ENCODE data around the gene RECQL.

DNA sequence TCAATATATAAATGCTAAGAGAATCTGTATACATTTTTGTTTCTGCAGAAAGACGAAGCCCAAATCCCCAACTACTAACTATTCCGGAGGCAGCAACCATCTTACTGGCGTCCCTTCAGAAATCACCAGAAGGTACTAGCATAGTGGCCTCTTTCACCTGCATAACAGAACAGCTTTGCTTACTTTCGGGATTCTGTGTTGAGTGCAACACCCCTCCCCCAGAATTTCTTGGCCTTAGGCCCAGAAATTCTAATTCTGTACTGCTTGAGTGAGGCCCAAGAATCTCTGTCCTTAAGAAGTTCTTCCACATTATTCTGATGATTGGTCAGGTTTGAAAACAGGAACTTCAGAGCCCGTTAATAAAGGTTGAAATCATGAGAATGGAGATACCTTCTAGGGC lies 27.5 kb upstream of the RECQL start:
- TF ChIP-seq POLR2AphosphoS5 (IDR thresholded peaks at IDR 0.05; ENCODE audit: low read depth, low read length) (no peak), EGR1 (IDR thresholded peaks at IDR 0.05; ENCODE audit: low read depth) (no peak), SP1 (IDR thresholded peaks at IDR 0.05; ENCODE audit: low read depth) (no peak), EZH2 (IDR thresholded peaks at IDR 0.05) (no peak), EZH2phosphoT487 (IDR thresholded peaks at IDR 0.05; ENCODE audit: borderline replicate concordance) (no peak), POLR2A (IDR thresholded peaks at IDR 0.05; ENCODE audit: borderline replicate concordance, extremely low read depth, insufficient read depth, insufficient read length) (no peak), RAD21 (IDR thresholded peaks at IDR 0.05; ENCODE audit: low read depth) (no peak), CEBPB (IDR thresholded peaks at IDR 0.05; ENCODE audit: low read depth) (no peak), ZNF274 (IDR thresholded peaks at IDR 0.05; ENCODE audit: low read depth, low read length) (no peak), JUND (IDR thresholded peaks at IDR 0.05) (no peak)
- TF ChIP-seq, protein P1, sequence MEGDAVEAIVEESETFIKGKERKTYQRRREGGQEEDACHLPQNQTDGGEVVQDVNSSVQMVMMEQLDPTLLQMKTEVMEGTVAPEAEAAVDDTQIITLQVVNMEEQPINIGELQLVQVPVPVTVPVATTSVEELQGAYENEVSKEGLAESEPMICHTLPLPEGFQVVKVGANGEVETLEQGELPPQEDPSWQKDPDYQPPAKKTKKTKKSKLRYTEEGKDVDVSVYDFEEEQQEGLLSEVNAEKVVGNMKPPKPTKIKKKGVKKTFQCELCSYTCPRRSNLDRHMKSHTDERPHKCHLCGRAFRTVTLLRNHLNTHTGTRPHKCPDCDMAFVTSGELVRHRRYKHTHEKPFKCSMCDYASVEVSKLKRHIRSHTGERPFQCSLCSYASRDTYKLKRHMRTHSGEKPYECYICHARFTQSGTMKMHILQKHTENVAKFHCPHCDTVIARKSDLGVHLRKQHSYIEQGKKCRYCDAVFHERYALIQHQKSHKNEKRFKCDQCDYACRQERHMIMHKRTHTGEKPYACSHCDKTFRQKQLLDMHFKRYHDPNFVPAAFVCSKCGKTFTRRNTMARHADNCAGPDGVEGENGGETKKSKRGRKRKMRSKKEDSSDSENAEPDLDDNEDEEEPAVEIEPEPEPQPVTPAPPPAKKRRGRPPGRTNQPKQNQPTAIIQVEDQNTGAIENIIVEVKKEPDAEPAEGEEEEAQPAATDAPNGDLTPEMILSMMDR (IDR thresholded peaks at IDR 0.05 in 2 of 3, conservative IDR thresholded peaks at IDR 0.05 in 1 of 3; ENCODE audit: borderline replicate concordance in 1 of 3, insufficient read depth in 1 of 3, low read depth in 2 of 3, low read length in 2 of 3) = no peak
- TF ChIP-seq, protein P2, sequence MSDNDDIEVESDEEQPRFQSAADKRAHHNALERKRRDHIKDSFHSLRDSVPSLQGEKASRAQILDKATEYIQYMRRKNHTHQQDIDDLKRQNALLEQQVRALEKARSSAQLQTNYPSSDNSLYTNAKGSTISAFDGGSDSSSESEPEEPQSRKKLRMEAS (IDR thresholded peaks at IDR 0.05) = no peak
- TF ChIP-seq, protein P3, sequence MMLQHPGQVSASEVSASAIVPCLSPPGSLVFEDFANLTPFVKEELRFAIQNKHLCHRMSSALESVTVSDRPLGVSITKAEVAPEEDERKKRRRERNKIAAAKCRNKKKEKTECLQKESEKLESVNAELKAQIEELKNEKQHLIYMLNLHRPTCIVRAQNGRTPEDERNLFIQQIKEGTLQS (IDR thresholded peaks at IDR 0.05) = no peak
- TF ChIP-seq, protein P4, sequence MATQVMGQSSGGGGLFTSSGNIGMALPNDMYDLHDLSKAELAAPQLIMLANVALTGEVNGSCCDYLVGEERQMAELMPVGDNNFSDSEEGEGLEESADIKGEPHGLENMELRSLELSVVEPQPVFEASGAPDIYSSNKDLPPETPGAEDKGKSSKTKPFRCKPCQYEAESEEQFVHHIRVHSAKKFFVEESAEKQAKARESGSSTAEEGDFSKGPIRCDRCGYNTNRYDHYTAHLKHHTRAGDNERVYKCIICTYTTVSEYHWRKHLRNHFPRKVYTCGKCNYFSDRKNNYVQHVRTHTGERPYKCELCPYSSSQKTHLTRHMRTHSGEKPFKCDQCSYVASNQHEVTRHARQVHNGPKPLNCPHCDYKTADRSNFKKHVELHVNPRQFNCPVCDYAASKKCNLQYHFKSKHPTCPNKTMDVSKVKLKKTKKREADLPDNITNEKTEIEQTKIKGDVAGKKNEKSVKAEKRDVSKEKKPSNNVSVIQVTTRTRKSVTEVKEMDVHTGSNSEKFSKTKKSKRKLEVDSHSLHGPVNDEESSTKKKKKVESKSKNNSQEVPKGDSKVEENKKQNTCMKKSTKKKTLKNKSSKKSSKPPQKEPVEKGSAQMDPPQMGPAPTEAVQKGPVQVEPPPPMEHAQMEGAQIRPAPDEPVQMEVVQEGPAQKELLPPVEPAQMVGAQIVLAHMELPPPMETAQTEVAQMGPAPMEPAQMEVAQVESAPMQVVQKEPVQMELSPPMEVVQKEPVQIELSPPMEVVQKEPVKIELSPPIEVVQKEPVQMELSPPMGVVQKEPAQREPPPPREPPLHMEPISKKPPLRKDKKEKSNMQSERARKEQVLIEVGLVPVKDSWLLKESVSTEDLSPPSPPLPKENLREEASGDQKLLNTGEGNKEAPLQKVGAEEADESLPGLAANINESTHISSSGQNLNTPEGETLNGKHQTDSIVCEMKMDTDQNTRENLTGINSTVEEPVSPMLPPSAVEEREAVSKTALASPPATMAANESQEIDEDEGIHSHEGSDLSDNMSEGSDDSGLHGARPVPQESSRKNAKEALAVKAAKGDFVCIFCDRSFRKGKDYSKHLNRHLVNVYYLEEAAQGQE (IDR thresholded peaks at IDR 0.05; ENCODE audit: low read depth) = no peak

Data from HCT116 (cell line).